ENCODE measurements around the gene STX18.

The STX18 gene

DNA sequence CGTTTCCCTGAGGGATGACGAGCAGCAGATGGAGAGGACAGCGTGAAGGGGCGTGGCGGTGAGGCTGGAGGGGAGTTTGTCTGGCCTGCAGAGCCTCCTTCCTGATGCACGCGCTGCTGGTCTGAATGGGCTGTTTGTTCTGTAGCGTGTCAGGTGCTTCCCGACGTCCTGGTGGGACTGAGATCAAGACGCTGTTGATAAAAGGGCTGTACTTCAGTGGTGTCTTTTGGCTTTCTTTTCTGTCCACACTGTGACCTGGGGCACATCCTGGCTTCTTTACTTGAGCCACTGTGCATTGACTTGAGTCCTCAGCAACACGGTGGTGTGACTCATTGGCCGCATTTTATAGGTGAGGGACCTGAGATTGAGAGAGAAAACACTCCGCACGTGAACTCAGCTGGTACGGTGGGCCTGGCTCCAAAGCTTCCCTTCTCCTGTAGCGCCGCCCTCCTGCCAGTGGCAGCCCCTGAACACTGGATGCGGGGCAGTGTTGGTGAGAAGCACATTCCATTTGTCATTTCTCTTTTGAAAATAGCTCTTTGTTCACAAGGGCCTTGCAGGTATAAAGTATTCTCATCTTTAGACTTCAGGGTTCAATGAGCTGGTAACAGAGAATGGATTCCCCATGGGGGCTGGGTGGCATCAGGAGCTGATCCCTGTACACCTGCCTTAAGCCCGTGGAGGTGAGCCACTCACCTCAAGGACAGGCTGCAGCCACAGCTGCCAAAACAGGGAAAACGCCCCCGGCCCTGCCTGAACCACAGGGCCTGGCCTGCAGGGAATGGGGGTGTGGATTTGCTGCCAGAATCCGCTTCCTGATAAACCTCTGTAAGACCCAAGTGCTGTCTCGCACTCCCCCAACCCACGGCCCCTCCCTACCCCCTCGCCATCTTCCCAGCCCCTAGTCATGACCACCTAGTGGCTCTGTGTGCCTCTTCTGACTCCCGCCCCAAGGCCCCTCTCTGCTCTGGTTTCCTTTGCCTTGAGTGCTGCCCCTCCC is 125.7 kb downstream of the STX18 start:
- DNase-seq: no peak

DNA sequence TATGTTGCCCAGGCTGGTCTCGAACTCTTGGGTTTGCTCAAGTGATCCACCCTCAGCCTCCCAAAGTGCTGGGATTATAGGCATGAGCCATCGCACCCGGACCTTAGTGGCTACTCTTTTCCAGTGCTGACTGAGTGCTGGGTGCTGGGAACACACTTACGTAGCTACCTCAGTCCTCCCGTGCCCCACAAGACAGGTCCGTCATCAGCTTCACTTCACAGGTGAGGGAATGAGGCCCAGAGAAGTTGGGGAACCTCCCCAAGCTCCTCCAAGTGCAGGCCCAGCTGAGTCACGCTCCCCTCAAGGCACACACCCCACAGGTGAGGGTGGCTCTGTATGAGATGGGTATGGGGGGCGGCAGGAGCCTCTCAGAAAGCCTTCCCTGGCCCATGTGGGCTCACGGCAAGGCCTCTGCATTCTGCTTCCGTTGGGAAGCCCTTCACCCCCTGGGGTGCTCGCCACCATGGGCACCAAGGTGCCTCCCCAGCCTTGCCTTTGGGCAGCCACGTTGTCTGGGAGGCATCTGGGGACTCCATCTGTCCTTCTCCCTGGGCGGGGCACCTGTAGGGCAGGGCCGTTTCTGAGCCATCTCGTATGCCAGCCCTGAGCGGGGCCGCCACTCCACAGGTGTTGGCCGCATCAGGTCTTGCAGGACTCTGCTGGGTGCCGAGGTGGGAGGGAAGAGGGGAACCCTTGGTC is 126.6 kb downstream of the STX18 start:
- no peak for DNase-seq

GRCh38 chr4:4413806-4414205 is 128.0 kb downstream of the STX18 start:
- DNase-seq: no peak

DNA sequence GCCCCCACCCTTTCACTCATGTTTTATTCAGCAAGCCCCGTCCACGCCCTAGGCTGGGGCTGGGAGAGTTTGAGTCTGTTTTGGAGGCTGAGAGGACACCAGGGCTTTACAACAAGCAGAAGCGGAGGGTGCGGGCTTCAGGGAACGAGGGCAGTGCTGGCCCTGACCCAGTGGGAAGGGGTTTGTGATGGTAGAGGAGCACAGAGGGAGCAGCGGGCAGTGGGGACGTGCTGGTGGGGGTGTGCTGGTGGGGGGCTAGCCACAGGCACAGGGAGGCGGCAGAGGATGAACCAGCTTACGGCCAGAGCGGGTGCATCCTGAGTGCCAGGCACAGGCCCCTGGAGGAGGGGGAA is 128.5 kb downstream of the STX18 start:
- no peak for DNase-seq

GRCh38 chr4:4412641-4413372 is 129.0 kb downstream of the STX18 start:
- no peak for DNase-seq

- DNase-seq: no peak
These were observed 129.9 kb downstream of the STX18 start for GRCh38 chr4:4411906-4412305.

GRCh38 chr4:4410271-4410670 is 131.6 kb downstream of the STX18 start:
- DNase-seq: no peak

- DNase-seq: no peak
These were observed 132.3 kb downstream of the STX18 start for GRCh38 chr4:4409416-4410115.

GRCh38 chr4:4408576-4409335 is 133.1 kb downstream of the STX18 start:
- no peak for DNase-seq

DNA sequence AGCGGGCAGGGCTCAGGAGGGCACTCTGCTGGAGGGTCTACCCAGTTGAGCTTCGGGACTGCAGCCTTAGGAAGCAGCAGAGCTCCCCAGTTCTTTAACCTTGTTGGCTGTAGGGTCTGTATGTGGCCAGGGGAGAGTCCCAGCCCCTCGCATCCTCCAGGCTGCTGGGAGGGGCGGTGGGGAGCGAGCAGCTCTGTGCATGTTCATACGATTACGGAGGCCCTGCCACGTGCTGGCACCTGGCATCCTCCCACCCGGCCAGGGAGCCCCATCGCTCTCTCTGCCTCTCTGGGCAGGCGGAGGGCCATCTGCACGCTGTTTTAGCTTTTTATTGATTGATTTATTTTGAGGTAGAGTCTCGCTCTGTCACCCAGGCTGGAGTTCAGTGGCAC is 133.7 kb downstream of the STX18 start:
- DNase-seq: no peak

GRCh38 chr4:4407299-4408131 is 134.3 kb downstream of the STX18 start:
- no peak for DNase-seq

DNA sequence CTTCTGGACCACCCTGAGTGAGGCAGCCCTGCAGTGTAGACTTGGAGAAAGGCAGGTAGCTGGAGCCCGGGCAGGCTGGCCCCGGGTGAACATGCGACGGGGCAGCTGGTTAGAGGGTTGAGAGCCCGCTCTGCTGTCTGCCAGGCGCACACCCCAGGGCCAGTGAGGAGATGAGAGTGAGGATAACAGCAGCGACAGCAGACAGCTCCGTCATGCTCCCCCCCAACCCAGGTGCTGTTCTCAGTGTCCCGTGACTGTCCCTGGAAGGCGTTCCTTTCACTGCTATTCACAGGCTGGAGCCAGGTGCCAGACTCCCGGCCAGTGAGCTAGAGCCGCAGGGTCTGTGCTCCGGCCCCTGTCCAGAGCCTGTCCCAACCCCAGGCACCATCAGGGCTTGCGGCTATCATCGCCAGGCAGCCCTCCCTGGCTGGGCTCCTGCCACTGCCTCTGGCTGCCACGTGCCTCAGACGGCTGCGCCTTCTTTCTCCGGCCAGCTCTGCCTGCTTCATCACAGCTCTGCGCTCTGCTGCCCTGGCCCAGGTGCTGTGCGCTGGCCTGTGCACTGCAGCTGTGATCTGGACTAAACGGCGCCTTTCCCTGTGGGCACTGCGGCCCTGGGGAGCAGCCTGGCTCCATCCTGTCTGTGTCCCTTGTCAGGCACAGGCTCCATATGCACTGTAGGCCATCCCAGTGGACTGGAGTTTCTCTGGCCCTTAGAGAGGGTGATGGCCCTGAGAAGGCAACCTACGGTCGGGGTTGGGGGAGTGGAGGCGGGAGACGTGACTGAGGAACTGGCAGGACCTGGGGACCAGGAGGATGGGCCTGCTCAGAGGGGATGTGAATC is 135.2 kb downstream of the STX18 start:
- DNase-seq: no peak

GRCh38 chr4:4405358-4405962 is 136.4 kb downstream of the STX18 start:
- DNase-seq: no peak

GRCh38 chr4:4402966-4403365 is 138.9 kb downstream of the STX18 start:
- DNase-seq: no peak

GRCh38 chr4:4401036-4401435 is 140.8 kb downstream of the STX18 start:
- DNase-seq: no peak

DNA sequence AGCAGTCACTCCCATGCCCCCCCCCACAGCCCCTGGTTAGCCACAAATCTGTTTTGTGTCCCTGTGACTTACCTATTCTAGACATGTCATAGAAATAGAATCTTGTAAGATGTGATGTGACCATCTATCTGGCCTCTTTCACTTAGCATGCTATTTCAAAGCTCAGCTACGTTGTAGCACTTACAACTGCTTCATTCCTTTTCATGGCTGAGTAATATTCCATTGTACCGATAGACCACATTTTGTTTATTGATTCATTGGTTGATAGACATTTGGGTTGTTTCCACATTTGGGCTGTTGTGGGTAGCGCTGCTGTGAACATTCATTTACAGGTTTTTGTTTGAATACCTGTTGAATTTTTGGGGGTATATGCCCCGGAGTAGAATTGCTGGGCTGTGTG is 143.4 kb downstream of the STX18 start:
- no peak for DNase-seq

- no peak for DNase-seq
These were observed 144.4 kb downstream of the STX18 start for GRCh38 chr4:4397441-4397819.

GRCh38 chr4:4396628-4397440 is 145.0 kb downstream of the STX18 start:
- no peak for DNase-seq

Measured in NCI-H1417 treated with DMSO at 0.1 percent for 48 hours (cell line).